Measurements from ENCODE around the gene SSR4.

Gene SSR4

GRCh38 chrX:153778684-153779101 is 15.8 kb upstream of the SSR4 start:
- Histone ChIP-seq H3K27ac (ENCODE audit: low read length) (no peak overlapping the region), H3K9me3 (ENCODE audit: insufficient read depth, low read depth, low read length) (no peaks in the 10 kb centered on the region), H3K4me1 (ENCODE audit: insufficient read depth, low read length) (no peaks in the 10 kb centered on the region), H3K36me3 (ENCODE audit: insufficient read depth, low read depth, low read length) (no peaks in the 10 kb centered on the region), H3K9ac (ENCODE audit: low read depth, low read length) (no peak overlapping the region), H3K4me3 (ENCODE audit: low read length) (no peak overlapping the region), H3K27me3 (ENCODE audit: insufficient read depth, low read length) (no peaks in the 10 kb centered on the region)

- Histone ChIP-seq H3K9me3 (ENCODE audit: insufficient read depth, low read depth, low read length) (no peaks in the 10 kb centered on the region), H3K27me3 (ENCODE audit: insufficient read depth, low read length) (no peaks in the 10 kb centered on the region), H3K27ac (ENCODE audit: low read length) (no peak overlapping the region), H3K4me3 (ENCODE audit: low read length) (no peak overlapping the region), H3K9ac (ENCODE audit: low read depth, low read length) (no peak overlapping the region), H3K4me1 (ENCODE audit: insufficient read depth, low read length) (no peaks in the 10 kb centered on the region), H3K36me3 (ENCODE audit: insufficient read depth, low read depth, low read length) (no peaks in the 10 kb centered on the region)
Observed at GRCh38 chrX:153779891-153780677, 14.4 kb upstream of the SSR4 start.

- no peaks in the 10 kb centered on the region for H3K27me3 ChIP-seq (ENCODE audit: insufficient read depth, low read length)
- no peak within 1 kb of the TSS for H3K9ac ChIP-seq (ENCODE audit: low read depth, low read length)
- no peak within 1 kb of the TSS for H3K27ac ChIP-seq (ENCODE audit: low read length)
- H3K9me3 ChIP-seq (ENCODE audit: insufficient read depth, low read depth, low read length), result no peaks in the 10 kb centered on the region
- H3K4me1 ChIP-seq (ENCODE audit: insufficient read depth, low read length), result no peaks in the 10 kb centered on the region
- H3K4me3 ChIP-seq (ENCODE audit: low read length), result no peak within 1 kb of the TSS
- H3K36me3 ChIP-seq (ENCODE audit: insufficient read depth, low read depth, low read length), result no peaks in the 10 kb centered on the region
Observed at GRCh38 chrX:153780678-153781427, 13.6 kb upstream of the SSR4 start, which contains the start of gene SRPK3. Gene SRPK3 (plus strand): TSS chrX:153781041. CDS start chrX:153781087, 46 bp downstream.

- Histone ChIP-seq H3K9me3 (ENCODE audit: insufficient read depth, low read depth, low read length) (no peaks in the 10 kb centered on the region), H3K9ac (ENCODE audit: low read depth, low read length) (no peak overlapping the region), H3K27me3 (ENCODE audit: insufficient read depth, low read length) (no peaks in the 10 kb centered on the region), H3K27ac (ENCODE audit: low read length) (no peak overlapping the region), H3K4me3 (ENCODE audit: low read length) (no peak overlapping the region), H3K4me1 (ENCODE audit: insufficient read depth, low read length) (no peaks in the 10 kb centered on the region), H3K36me3 (ENCODE audit: insufficient read depth, low read depth, low read length) (no peaks in the 10 kb centered on the region)
Observed at GRCh38 chrX:153781428-153782047, 12.9 kb upstream of the SSR4 start.

GRCh38 chrX:153782313-153782712 is 12.2 kb upstream of the SSR4 start:
- Histone ChIP-seq H3K27me3 (ENCODE audit: insufficient read depth, low read length) (no peaks in the 10 kb centered on the region), H3K36me3 (ENCODE audit: insufficient read depth, low read depth, low read length) (no peaks in the 10 kb centered on the region), H3K9ac (ENCODE audit: low read depth, low read length) (no peak overlapping the region), H3K4me3 (ENCODE audit: low read length) (no peak overlapping the region), H3K9me3 (ENCODE audit: insufficient read depth, low read depth, low read length) (no peaks in the 10 kb centered on the region), H3K4me1 (ENCODE audit: insufficient read depth, low read length) (no peaks in the 10 kb centered on the region), H3K27ac (ENCODE audit: low read length) (no peak overlapping the region)

GRCh38 chrX:153782871-153783270 is 11.6 kb upstream of the SSR4 start:
- Histone ChIP-seq H3K9me3 (ENCODE audit: insufficient read depth, low read depth, low read length) (no peaks in the 10 kb centered on the region), H3K9ac (ENCODE audit: low read depth, low read length) (no peak overlapping the region), H3K27me3 (ENCODE audit: insufficient read depth, low read length) (no peaks in the 10 kb centered on the region), H3K36me3 (ENCODE audit: insufficient read depth, low read depth, low read length) (no peaks in the 10 kb centered on the region), H3K4me3 (ENCODE audit: low read length) (no peak overlapping the region), H3K4me1 (ENCODE audit: insufficient read depth, low read length) (no peaks in the 10 kb centered on the region), H3K27ac (ENCODE audit: low read length) (no peak overlapping the region)

- Histone ChIP-seq H3K9me3 (ENCODE audit: insufficient read depth, low read depth, low read length) (no peaks in the 10 kb centered on the region), H3K27me3 (ENCODE audit: insufficient read depth, low read length) (no peaks in the 10 kb centered on the region), H3K4me1 (ENCODE audit: insufficient read depth, low read length) (no peaks in the 10 kb centered on the region), H3K36me3 (ENCODE audit: insufficient read depth, low read depth, low read length) (no peaks in the 10 kb centered on the region), H3K4me3 (ENCODE audit: low read length) (no peak overlapping the region), H3K9ac (ENCODE audit: low read depth, low read length) (no peak overlapping the region), H3K27ac (ENCODE audit: low read length) (no peak overlapping the region)
Observed at GRCh38 chrX:153783378-153784013, 11.0 kb upstream of the SSR4 start.

GRCh38 chrX:153784325-153784967 is 10.0 kb upstream of the SSR4 start:
- H3K9ac ChIP-seq (ENCODE audit: low read depth, low read length), result no peak overlapping the region

GRCh38 chrX:153786669-153787068 is 7.8 kb upstream of the SSR4 start:
- Histone ChIP-seq H3K27ac (ENCODE audit: low read length) (no peak overlapping the region), H3K27me3 (ENCODE audit: insufficient read depth, low read length) (no peaks in the 10 kb centered on the region), H3K36me3 (ENCODE audit: insufficient read depth, low read depth, low read length) (no peaks in the 10 kb centered on the region), H3K9me3 (ENCODE audit: insufficient read depth, low read depth, low read length) (no peaks in the 10 kb centered on the region), H3K4me3 (ENCODE audit: low read length) (no peak overlapping the region), H3K9ac (ENCODE audit: low read depth, low read length) (no peak overlapping the region), H3K4me1 (ENCODE audit: insufficient read depth, low read length) (no peaks in the 10 kb centered on the region)

More at GRCh38 chrX:153784325-153784967, 10.0 kb upstream of the SSR4 start:
- Histone ChIP-seq H3K36me3 (ENCODE audit: insufficient read depth, low read depth, low read length) (no peaks in the 10 kb centered on the region), H3K27ac (ENCODE audit: low read length) (no peak overlapping the region), H3K4me3 (ENCODE audit: low read length) (no peak overlapping the region), H3K9me3 (ENCODE audit: insufficient read depth, low read depth, low read length) (no peaks in the 10 kb centered on the region), H3K4me1 (ENCODE audit: insufficient read depth, low read length) (no peaks in the 10 kb centered on the region), H3K27me3 (ENCODE audit: insufficient read depth, low read length) (no peaks in the 10 kb centered on the region)

GRCh38 chrX:153789654-153790053 is 4.8 kb upstream of the SSR4 start:
- no peaks in the 10 kb centered on the region for H3K36me3 ChIP-seq (ENCODE audit: insufficient read depth, low read depth, low read length)

More at GRCh38 chrX:153789654-153790053, 4.8 kb upstream of the SSR4 start:
- no peak overlapping the region for H3K27ac ChIP-seq (ENCODE audit: low read length)
- H3K9ac ChIP-seq (ENCODE audit: low read depth, low read length), result no peak overlapping the region
- H3K27me3 ChIP-seq (ENCODE audit: insufficient read depth, low read length), result no peaks in the 10 kb centered on the region
- no peaks in the 10 kb centered on the region for H3K9me3 ChIP-seq (ENCODE audit: insufficient read depth, low read depth, low read length)
- H3K4me1 ChIP-seq (ENCODE audit: insufficient read depth, low read length), result no peaks in the 10 kb centered on the region
- no peak overlapping the region for H3K4me3 ChIP-seq (ENCODE audit: low read length)

All from iPS-20b (cell line).